ENCODE results near the gene OSTN. TPM values are rescaled to one million over a fixed set of nuclear protein-coding genes. Genes with fewer than 3 reads are reported as not detected.

OSTN gene
- total and polyA plus RNA-seq, 2 donors (not counting 1 experiment from before 2014, with no cell fraction given) = not detected

DNA sequence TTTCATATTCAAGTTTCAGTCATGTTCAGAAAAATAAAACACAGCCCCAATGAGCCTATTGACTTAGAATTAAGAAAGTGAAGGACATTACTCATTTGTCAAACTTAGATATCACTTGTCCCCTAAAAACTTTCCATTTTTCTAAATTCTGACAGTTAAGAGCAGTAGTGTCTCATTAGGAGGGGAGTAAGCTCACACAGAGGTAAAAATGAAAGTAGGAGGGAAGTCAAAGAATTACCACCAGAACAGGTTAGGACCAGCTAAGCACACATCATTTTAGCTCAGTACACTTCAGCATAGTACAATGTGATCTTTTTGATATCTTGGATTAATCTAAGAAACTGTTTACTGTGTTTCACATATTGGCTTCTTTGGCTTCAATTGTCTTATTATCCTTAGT, 64.3 kb downstream of the OSTN start:
- Histone ChIP-seq H3K4me2 (replicated peaks; ENCODE audit: low read depth, low read length, poor library complexity, severe bottlenecking) (peak overlapping the region; percentile 70), H3K9me3 (ENCODE audit: control extremely low read depth in 1 of 3, control insufficient read depth in 2 of 3, insufficient read depth in 1 of 3, low read length in 2 of 3) (no peaks in the 10 kb centered on the region), H3K79me2 (ENCODE audit: control insufficient read depth, insufficient read depth, low read length) (no peaks in the 10 kb centered on the region), H3K27me3 (replicated peaks in 1 of 4; ENCODE audit: control extremely low read depth in 1 of 4, control insufficient read depth in 3 of 4, insufficient read depth in 4 of 4, low read length in 3 of 4) (no peaks in the 10 kb centered on the region), H2AFZ (ENCODE audit: insufficient read depth, low read depth, low read length, poor library complexity, severe bottlenecking) (peak overlapping the region; percentile 67), H4K20me1 (ENCODE audit: control insufficient read depth, insufficient read depth, low read length, poor library complexity, severe bottlenecking) (no peaks in the 10 kb centered on the region), H3K27ac (ENCODE audit: low read length in 2 of 2) (peak overlapping the region; percentile 38 to 73), H3K4me1 (ENCODE audit: control insufficient read depth in 2 of 2, insufficient read depth in 2 of 2, low read length in 2 of 2) (peaks cover 25 to 42% of the 10 kb centered on the region in 2 donors), H3K4me3 (ENCODE audit: control extremely low read depth in 1 of 5, extremely low read depth in 1 of 5, insufficient read depth in 1 of 5, low read depth in 2 of 5, low read length in 4 of 5) (peak overlapping the region in 3 of 5 experiments; percentile 5 to 53 (median 42)), H3K9ac (ENCODE audit: low read length) (peak overlapping the region; percentile 53), H3K36me3 (replicated peaks in 1 of 2; ENCODE audit: control extremely low read depth in 1 of 2, control insufficient read depth in 1 of 2, extremely low read depth in 1 of 2, insufficient read depth in 2 of 2, low read length in 1 of 2) (no peaks in the 10 kb centered on the region)
- POLR2A ChIA-PET = no interaction called here
- Mint-ChIP-seq H3K27ac (peak overlapping the region; percentile 83), H3K4me3 (peak overlapping the region; percentile 64), H3K27me3 (no peaks in the 10 kb centered on the region), H3K4me1 (peaks cover 58% of the 10 kb centered on the region), H3K9me3 (ENCODE audit: insufficient read depth) (no peaks in the 10 kb centered on the region)
- intact Hi-C loops (cut with micrococcal nuclease) = no loop called here
- DNase-seq (peak; percentile 41), ATAC-seq (ENCODE audit: low read depth) (peak; percentile 67)
- CTCF ChIA-PET = interaction anchor here (1.0 to 1.7 kb wide), 4 partner anchors 8 to 20 kb away, joined by 3 to 5 read pairs (median 4); no protein-coding TSS in a partner anchor
- TF ChIP-seq EZH2 (IDR thresholded peaks at IDR 0.05; ENCODE audit: borderline replicate concordance, insufficient read depth, low read depth, low read length, poor library complexity, severe bottlenecking) = no peak
- TF ChIP-seq, protein P1, sequence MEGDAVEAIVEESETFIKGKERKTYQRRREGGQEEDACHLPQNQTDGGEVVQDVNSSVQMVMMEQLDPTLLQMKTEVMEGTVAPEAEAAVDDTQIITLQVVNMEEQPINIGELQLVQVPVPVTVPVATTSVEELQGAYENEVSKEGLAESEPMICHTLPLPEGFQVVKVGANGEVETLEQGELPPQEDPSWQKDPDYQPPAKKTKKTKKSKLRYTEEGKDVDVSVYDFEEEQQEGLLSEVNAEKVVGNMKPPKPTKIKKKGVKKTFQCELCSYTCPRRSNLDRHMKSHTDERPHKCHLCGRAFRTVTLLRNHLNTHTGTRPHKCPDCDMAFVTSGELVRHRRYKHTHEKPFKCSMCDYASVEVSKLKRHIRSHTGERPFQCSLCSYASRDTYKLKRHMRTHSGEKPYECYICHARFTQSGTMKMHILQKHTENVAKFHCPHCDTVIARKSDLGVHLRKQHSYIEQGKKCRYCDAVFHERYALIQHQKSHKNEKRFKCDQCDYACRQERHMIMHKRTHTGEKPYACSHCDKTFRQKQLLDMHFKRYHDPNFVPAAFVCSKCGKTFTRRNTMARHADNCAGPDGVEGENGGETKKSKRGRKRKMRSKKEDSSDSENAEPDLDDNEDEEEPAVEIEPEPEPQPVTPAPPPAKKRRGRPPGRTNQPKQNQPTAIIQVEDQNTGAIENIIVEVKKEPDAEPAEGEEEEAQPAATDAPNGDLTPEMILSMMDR (IDR thresholded peaks at IDR 0.05) = no peak

DNA sequence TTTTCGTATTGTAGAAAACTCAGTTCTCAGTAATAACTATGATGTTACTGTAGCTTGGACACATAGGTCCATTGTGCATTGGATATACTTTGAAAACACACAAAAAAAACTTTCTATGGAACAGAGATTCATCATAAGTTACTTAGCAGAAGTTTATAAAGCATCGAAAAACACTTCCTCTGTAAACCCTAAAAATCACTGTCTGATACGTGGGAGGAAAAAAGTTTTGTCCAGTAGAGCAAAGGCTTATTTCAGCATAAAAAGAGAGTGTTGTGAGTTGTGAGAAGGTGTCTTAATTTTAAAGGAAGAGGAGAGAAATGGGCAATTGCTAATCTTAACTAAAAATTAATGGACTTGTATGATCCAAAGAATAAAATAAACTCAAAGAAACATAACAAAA, 64.8 kb downstream of the OSTN start:
- peaks cover 57% of the 10 kb centered on the region for H3K4me1 Mint-ChIP-seq
- ATAC-seq (ENCODE audit: low read depth) (no peak), DNase-seq (no peak)
- H3K4me2 ChIP-seq (replicated peaks; ENCODE audit: low read depth, low read length, poor library complexity, severe bottlenecking) = peak overlapping the region; percentile 70
- H3K36me3 ChIP-seq (replicated peaks in 1 of 2; ENCODE audit: control extremely low read depth in 1 of 2, control insufficient read depth in 1 of 2, extremely low read depth in 1 of 2, insufficient read depth in 2 of 2, low read length in 1 of 2) = no peaks in the 10 kb centered on the region
- no peaks in the 10 kb centered on the region for H3K27me3 ChIP-seq (replicated peaks in 1 of 4; ENCODE audit: control extremely low read depth in 1 of 4, control insufficient read depth in 3 of 4, insufficient read depth in 4 of 4, low read length in 3 of 4)
- H4K20me1 ChIP-seq (ENCODE audit: control insufficient read depth, insufficient read depth, low read length, poor library complexity, severe bottlenecking) = no peaks in the 10 kb centered on the region
- H3K27me3 Mint-ChIP-seq = no peaks in the 10 kb centered on the region
- no peaks in the 10 kb centered on the region for H3K9me3 Mint-ChIP-seq (ENCODE audit: insufficient read depth)
- peak overlapping the region; percentile 64 for H3K4me3 Mint-ChIP-seq
- WGBS (ENCODE audit: insufficient coverage) = no CpG with 5 or more reads among the region's 3 CpGs
- H3K27ac ChIP-seq (ENCODE audit: low read length in 2 of 2) = peak overlapping the region; percentile 38 to 73
- ChIA-PET POLR2A (no interaction called here), CTCF (interaction anchor here (1.5 to 1.7 kb wide), 2 partner anchors 18 to 20 kb away, joined by 3 to 5 read pairs; no protein-coding TSS in a partner anchor)
- intact Hi-C loops (cut with micrococcal nuclease) = no loop called here
- H3K9ac ChIP-seq (ENCODE audit: low read length) = peak overlapping the region; percentile 53
- peak overlapping the region; percentile 67 for H2AFZ ChIP-seq (ENCODE audit: insufficient read depth, low read depth, low read length, poor library complexity, severe bottlenecking)
- no peaks in the 10 kb centered on the region for H3K9me3 ChIP-seq (ENCODE audit: control extremely low read depth in 1 of 3, control insufficient read depth in 2 of 3, insufficient read depth in 1 of 3, low read length in 2 of 3)
- H3K4me1 ChIP-seq (ENCODE audit: control insufficient read depth in 2 of 2, insufficient read depth in 2 of 2, low read length in 2 of 2) = peaks cover 25 to 42% of the 10 kb centered on the region in 2 donors
- TF ChIP-seq, protein P1 (IDR thresholded peaks at IDR 0.05) = no peak
- no peak for TF ChIP-seq EZH2 (IDR thresholded peaks at IDR 0.05; ENCODE audit: borderline replicate concordance, insufficient read depth, low read depth, low read length, poor library complexity, severe bottlenecking)
- peak overlapping the region; percentile 87 for H3K27ac Mint-ChIP-seq
- H3K79me2 ChIP-seq (ENCODE audit: control insufficient read depth, insufficient read depth, low read length) = no peaks in the 10 kb centered on the region
- peak overlapping the region in 2 of 5 experiments; percentile 5 to 53 for H3K4me3 ChIP-seq (ENCODE audit: control extremely low read depth in 1 of 5, extremely low read depth in 1 of 5, insufficient read depth in 1 of 5, low read depth in 2 of 5, low read length in 4 of 5)

All from B cell (primary cell).